Dermis microvascular lymphatic vessel endothelial cell (primary cell): ENCODE data around the gene PA2G4. TPM values are rescaled to one million over a fixed set of nuclear protein-coding genes. Genes with fewer than 3 reads are reported as not detected.
"Not testable (repeated sequence)": the region's sequence is repeated elsewhere in the genome, so short reads cannot be mapped to it uniquely, and the experiment has no call there.

Experiments
- DNase-seq, 2 donors: peaks; one replicate each; pipeline versions ENCODE4 v3.0.0 to v3.0.0-alpha.2; 2010; ENCODE audit warnings: low read depth in 2 of 2
- total RNA-seq: library from RNA; depleted of rRNA; stranded (reverse); fragments of >200 nt; gene quantifications from 2 replicates; pipeline ENCODE4 v1.2.1, GENCODE V29; 2014

PA2G4 gene
- total RNA-seq, 1 donor from 2014 or later = 130 TPM

GRCh38 chr12:56099787-56100186, 4.6 kb upstream of the PA2G4 start:
- DNase-seq = no peak

DNA sequence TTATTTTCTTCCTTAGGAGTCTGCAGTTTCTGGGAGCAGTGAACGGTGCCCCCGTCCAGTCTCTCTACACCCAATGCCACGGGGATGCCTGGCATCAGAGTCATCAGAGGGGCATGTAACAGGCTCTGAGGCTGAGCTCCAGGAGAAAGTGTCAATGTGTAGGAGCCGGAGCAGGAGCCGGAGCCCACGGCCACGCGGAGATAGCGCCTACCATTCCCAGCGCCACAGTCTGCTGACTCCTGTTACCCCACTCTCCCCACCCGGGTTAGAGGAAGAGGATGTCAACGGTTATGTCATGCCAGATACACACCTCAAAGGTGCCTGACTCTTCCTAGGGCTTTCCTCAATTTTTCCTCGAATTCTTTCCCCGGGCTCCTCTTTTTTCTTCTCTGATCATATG, 3.3 kb upstream of the PA2G4 start:
- DNase-seq = no peak

DNA sequence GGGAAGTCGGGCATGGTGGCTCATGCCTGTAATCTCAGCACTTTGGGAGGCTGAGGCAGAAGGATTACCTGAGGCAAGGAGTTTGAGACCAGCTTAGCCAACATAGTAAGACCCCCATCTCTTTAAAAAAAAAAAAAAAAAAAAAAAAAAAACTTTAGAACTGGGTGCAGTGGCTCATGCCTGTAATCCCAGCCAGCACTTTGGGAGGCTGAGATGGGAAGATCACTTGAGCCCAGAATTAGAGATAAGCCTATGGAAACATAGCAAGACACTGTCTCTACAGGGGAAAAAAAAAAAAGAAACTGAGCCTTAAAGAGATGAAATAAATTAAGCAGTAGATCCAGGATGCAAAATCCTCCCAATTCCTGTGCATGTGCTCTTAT, 1.7 kb upstream of the PA2G4 start:
- no peak for DNase-seq

DNA sequence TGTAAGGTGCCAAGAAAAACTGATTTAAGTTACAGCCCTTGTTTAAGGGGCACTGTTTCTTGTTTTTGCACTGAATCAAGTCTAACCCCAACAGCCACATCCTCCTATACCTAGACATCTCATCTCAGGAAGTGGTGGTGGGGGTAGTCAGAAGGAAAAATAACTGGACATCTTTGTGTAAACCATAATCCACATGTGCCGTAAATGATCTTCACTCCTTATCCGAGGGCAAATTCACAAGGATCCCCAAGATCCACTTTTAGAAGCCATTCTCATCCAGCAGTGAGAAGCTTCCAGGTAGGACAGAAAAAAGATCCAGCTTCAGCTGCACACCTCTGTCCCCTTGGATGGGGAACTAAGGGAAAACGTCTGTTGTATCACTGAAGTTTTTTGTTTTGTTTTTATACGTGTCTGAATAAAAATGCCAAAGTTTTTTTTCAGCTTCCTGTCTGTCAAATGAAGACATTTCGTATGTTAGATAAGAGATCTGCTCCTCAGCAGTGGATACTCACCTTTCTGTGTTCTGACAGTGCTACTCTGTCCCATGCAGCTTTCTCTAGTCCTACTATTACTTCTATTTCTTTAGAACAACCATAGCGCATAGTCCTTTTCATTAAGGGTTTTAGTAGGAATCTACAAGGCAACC, 1.2 kb upstream of the PA2G4 start:
- no peak for DNase-seq

- no peak for DNase-seq
Observed at GRCh38 chr12:56103823-56104108, 593 bp upstream of the PA2G4 start.

GRCh38 chr12:56104815-56105608, 653 bp downstream of the PA2G4 start:
- DNase-seq = peak in 1 of 2 donors; percentile 43

DNA sequence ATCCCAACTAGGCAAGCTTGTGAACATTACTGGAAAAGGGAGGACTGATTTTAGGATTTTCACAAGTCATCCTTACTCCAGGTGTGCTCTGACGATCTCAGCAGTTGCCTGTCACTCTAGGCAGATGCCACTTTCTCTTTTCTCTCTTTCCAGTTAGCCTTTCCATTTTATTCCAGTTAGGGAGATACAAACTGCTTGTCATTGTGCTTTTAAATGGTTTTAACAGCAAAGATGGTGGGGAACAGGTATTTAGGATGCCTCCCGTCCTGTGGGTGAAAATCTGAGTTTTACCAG, 1.2 kb downstream of the PA2G4 start:
- DNase-seq = no peak

- no peak for DNase-seq
Observed at GRCh38 chr12:56107242-56107641, 2.9 kb downstream of the PA2G4 start.

DNA sequence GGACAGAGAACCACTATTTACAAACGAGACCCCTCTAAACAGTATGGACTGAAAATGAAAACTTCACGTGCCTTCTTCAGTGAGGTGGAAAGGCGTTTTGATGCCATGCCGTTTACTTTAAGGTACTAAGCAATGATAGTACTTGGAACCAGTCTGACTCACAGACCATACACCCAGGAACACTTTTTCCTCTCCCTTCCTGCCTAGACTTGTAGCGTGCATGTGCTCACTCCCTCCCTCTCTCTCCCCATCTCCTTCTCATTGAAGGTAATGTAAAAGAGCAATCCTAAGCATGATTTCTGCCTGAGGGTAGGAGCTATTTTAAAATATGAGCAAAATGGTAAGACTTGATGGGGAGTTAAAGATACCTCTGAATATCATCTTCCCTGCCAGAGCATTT, 6.2 kb downstream of the PA2G4 start:
- DNase-seq = no peak

DNA sequence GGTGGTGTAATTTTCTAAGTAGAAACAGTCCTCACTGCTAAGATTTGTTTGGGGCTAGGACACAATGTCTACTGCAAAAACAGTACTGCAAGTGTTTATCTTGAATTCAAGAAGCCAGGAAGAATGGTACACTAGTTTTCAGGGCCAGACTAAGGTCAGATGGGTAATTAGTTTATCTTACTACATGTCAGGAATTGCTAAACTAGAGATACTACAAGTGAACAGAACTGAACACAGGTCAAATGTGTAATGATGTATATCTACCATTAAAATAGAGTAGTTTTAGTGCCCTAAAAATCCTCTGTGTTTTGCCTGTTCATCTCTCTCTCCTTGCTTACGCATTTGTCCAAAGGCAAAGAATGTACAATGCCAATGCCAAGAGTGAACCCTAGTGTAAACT, 9.7 kb downstream of the PA2G4 start:
- DNase-seq = no peak

GRCh38 chr12:56115329-56115728, 11.0 kb downstream of the PA2G4 start:
- no peak for DNase-seq

DNA sequence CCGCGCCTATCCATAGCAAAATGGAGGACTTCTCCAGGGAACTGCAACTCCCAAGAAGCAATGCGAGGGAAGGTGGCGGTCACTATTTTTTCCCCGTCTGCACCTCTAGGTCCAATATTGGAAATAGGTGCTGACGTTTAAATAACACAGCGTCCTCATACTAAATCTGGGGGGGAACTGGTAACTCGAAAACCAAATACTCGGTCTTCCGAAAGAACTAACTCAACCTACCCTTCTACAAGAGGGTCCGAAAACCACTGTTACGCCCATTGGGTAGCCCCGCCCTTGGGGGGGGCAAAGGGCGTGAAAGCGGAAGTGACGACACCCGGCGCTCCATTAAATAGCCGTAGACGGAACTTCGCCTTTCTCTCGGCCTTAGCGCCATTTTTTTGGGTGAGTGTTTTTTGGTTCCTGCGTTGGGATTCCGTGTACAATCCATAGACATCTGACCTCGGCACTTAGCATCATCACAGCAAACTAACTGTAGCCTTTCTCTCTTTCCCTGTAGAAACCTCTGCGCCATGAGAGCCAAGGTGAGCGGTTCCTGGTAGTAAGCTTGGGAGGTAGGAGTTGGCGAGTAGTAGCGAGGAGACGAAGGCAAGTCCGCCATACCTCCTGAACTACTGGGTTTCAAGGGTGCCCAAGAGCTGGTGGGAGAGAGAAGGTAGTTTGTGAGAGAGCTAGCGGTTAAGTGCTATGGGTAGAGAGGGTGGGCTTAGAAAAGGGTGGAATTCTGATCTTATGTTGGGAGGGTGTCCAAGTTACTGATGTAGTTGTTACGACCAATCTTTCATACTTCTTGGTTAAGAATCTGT, 12.1 kb downstream of the PA2G4 start, which contains the start of gene RPL41:
Gene RPL41 (plus strand): TSS at position 367 of the 815 bp plus-strand sequence.
- DNase-seq = peak; percentile 88 to 95

- not testable (repeated sequence) for DNase-seq
Observed at GRCh38 chr12:56117082-56117706, 12.8 kb downstream of the PA2G4 start.

- DNase-seq = peak; percentile 99
Observed at GRCh38 chr12:56117778-56118687, 13.7 kb downstream of the PA2G4 start, which contains the start of gene ZC3H10. Gene ZC3H10, plus strand, starts transcription at chr12:56118266. Its CDS starts 2,297 bp downstream, at chr12:56120563.

DNA sequence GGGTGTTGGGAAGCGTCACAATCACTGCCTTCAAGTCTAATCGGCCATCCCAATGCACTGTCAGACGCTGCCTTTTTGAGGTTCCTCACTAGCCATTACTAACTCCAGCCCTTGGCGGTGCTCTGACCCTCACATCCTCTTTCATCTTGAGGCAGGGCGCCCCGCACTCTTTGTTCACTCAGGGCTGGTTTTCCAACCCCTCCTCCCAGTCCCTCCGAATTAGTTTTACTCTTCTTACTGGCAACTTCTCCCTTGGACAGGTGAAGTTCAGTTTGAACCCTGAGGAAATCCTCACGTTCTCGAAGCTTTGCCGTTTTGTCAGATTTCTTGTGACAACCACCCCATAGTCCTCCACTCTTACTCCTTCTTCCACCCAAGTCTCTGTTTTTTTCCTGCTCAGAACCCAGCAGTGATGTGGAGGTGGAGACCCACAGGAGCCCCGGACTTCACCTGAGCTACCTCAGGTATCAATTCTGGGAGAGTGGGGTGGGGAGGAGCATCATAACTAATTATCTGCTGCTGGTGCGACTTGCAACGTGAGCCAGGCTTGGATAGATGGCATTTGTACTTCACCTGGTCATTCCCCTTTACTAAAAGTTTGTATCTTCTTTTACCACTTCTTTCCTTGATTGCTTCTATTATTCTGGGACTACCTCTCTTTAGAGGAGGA, 14.5 kb downstream of the PA2G4 start:
- DNase-seq = no peak

DNA sequence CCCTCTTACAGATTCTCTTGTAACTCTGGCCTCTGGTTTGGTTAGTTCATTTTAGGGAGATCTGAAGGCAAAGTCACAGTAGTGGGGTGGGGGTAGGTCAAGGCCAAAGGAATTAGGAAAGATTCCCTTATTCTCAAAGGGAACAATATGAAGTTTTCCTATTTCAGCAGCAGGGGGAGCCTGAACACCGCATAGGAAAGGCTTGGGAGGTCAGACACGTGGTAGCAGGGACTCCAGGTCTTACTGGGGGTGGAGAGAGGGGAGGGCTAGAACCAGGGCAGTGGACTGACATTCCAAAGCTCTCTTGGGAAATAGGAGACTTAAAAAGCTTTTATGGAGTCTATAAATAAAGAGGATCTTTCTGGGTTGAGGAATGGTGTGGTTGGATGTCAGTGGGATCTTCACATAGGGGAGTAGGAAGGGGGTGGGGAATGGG, 15.0 kb downstream of the PA2G4 start:
- peak; percentile 83 to 92 for DNase-seq

GRCh38 chr12:56120158-56120846, 15.9 kb downstream of the PA2G4 start:
- no peak for DNase-seq

DNA sequence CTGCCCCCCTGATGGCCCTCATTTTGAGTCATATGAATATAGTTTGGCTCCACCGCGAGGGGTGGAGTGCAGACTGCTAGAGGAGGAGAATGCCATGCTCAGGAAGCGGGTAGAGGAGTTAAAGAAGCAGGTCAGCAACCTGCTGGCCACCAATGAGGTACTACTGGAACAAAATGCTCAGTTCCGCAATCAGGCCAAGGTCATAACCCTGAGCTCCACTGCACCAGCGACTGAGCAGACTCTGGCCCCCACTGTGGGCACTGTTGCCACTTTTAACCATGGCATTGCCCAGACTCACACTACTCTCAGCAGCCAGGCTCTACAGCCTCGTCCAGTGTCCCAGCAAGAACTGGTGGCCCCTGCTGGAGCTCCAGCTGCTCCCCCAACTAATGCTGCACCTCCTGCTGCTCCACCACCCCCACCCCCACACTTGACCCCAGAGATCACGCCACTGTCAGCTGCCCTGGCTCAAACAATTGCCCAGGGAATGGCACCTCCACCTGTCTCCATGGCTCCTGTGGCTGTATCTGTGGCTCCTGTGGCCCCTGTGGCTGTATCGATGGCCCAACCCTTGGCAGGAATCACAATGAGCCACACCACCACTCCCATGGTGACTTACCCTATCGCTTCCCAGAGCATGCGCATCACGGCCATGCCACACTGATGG, 17.0 kb downstream of the PA2G4 start:
- DNase-seq = no peak

- DNase-seq = no peak
Observed at GRCh38 chr12:56122637-56123036, 18.3 kb downstream of the PA2G4 start.
